Natural killer cell (primary cell): ENCODE data around the gene GRB2. TPM values are rescaled to one million over a fixed set of nuclear protein-coding genes. Genes with fewer than 3 reads are reported as not detected.
"Not testable (repeated sequence)": the region's sequence is repeated elsewhere in the genome, so short reads cannot be mapped to it uniquely, and the experiment has no call there.

Experiments used
- ATAC-seq, 3 donors: fragments of 150-1000 bp in 2 of 3; fragments of 200-7000 bp in 1 of 3; cut with Tn5 transposase; 1 replicate in 1 of 3; 2 replicates in 2 of 3; pipeline ENCODE4 v1.10.0; 2021; ENCODE audit warnings: mild to moderate bottlenecking in 2 of 3, moderate library complexity in 2 of 3
- DNase-seq, 2 donors: peaks; one replicate each; pipeline versions ENCODE4 v3.0.0 to v3.0.0-alpha.2; 2013 to 2021; ENCODE audit warnings: mixed read lengths in 1 of 2
- H3K27ac ChIP-seq: one replicate; pipeline ENCODE4 v1.5.1; 2013; ENCODE audit warnings: mild to moderate bottlenecking, low read length
- H3K27me3 ChIP-seq: one replicate; pipeline ENCODE4 v1.6.1; 2013; ENCODE audit warnings: low read length; ENCODE audit not compliant: control insufficient read depth, insufficient read depth
- H3K36me3 ChIP-seq: one replicate; pipeline ENCODE4 v1.6.1; 2013; ENCODE audit warnings: low read length; ENCODE audit not compliant: control insufficient read depth, insufficient read depth
- H3K4me1 ChIP-seq: one replicate; pipeline ENCODE4 v1.6.1; 2013; ENCODE audit warnings: low read length; ENCODE audit not compliant: control insufficient read depth, insufficient read depth
- H3K4me3 ChIP-seq: one replicate; pipeline ENCODE4 v1.5.1; 2013; ENCODE audit warnings: low read length
- H3K9me3 ChIP-seq: one replicate; pipeline ENCODE4 v1.6.1; 2013; ENCODE audit warnings: low read length; ENCODE audit not compliant: control insufficient read depth, insufficient read depth
- H3K27ac Mint-ChIP-seq, 2 donors: one replicate each; pipeline ENCODE4 v1.8.0; 2022; ENCODE audit warnings: mild to moderate bottlenecking in 2 of 2, mixed read lengths in 2 of 2, moderate library complexity in 1 of 2
- H3K27me3 Mint-ChIP-seq, 2 donors: one replicate each; pipeline ENCODE4 v1.8.0; 2022; ENCODE audit warnings: low read depth in 2 of 2, mixed read lengths in 2 of 2
- H3K36me3 Mint-ChIP-seq: one replicate; pipeline ENCODE4 v1.8.0; 2022; ENCODE audit warnings: mixed read lengths
- H3K4me1 Mint-ChIP-seq, 2 donors: one replicate each; pipeline ENCODE4 v1.8.0; 2022; ENCODE audit warnings: mixed read lengths in 2 of 2
- H3K4me3 Mint-ChIP-seq: one replicate; pipeline ENCODE4 v1.8.0; 2022; ENCODE audit warnings: mild to moderate bottlenecking, moderate library complexity, mixed read lengths
- H3K9me3 Mint-ChIP-seq, 2 donors: one replicate each; pipeline ENCODE4 v1.8.0; 2022; ENCODE audit warnings: mixed read lengths in 2 of 2
- CTCF ChIP-seq: fragments of 200-600 bp; IDR thresholded peaks from one replicate; pipeline ENCODE4 v1.8.0; 2022; ENCODE audit warnings: antibody characterized with exemption
- WGBS: methylation state at CpG from one replicate; pipeline ENCODE4 v1.1.7; 2013; ENCODE audit warnings: missing lambda C conversion rate; ENCODE audit not compliant: insufficient coverage; 5-methylcytosine and 5-hydroxymethylcytosine counted together
- intact Hi-C: fragments of 100-400 bp; cut with micrococcal nuclease; formaldehyde crosslinking; loops from one replicate; pipeline ENCODE4 v1.14.2; 2022
- total RNA-seq, 4 donors: library from RNA; stranded (reverse); fragments of 120-200 nt in 1 of 4; gene quantifications; one replicate each; pipeline versions ENCODE4 v1.2.3 to v1.2.4, GENCODE V29; 2013 to 2022

GRB2 gene
- total RNA-seq, 3 donors from 2014 or later (not counting 1 experiment from before 2014, with no cell fraction given): 115 to 142 (median 116) TPM

- no peak for TF ChIP-seq CTCF
- no peak for ATAC-seq
- Histone ChIP-seq H3K4me3 (no peak overlapping the region), H3K4me1 (peaks cover 13% of the 10 kb centered on the region), H3K9me3 (no peaks in the 10 kb centered on the region), H3K27me3 (no peaks in the 10 kb centered on the region), H3K36me3 (peaks cover 5% of the 10 kb centered on the region), H3K27ac (no peak overlapping the region)
- H3K4me1 Mint-ChIP-seq: peaks cover 15 to 19% of the 10 kb centered on the region in 2 donors
- no peak overlapping the region for H3K27ac Mint-ChIP-seq
- H3K9me3 Mint-ChIP-seq: no peaks in the 10 kb centered on the region
- 97% methylated on average over 9 of the region's 9 CpGs for WGBS
- intact Hi-C loops: loop anchor here (5.0 kb wide), 1 partner anchor 230 kb away; the partner anchor contains the start of genes CASKIN2 and TSEN54
- DNase-seq: no peak
- peak overlapping the region; percentile 4 for H3K4me3 Mint-ChIP-seq
- no peaks in the 10 kb centered on the region for H3K27me3 Mint-ChIP-seq
- H3K36me3 Mint-ChIP-seq: no peaks in the 10 kb centered on the region
Observed at GRCh38 chr17:75287221-75287620, 118.3 kb downstream of the GRB2 start.

GRCh38 chr17:75285123-75285522 lies 120.4 kb downstream of the GRB2 start:
- Mint-ChIP-seq H3K27me3 (no peaks in the 10 kb centered on the region), H3K4me3 (no peak overlapping the region), H3K27ac (no peak overlapping the region), H3K9me3 (no peaks in the 10 kb centered on the region), H3K4me1 (peaks cover 15 to 19% of the 10 kb centered on the region in 2 donors), H3K36me3 (no peaks in the 10 kb centered on the region)
- DNase-seq: no peak
- H3K4me3 ChIP-seq: no peak overlapping the region
- no peaks in the 10 kb centered on the region for H3K9me3 ChIP-seq
- H3K27me3 ChIP-seq: no peaks in the 10 kb centered on the region
- H3K36me3 ChIP-seq: peaks cover 11% of the 10 kb centered on the region
- no peak overlapping the region for H3K27ac ChIP-seq
- peaks cover 10% of the 10 kb centered on the region for H3K4me1 ChIP-seq
- intact Hi-C loops: loop anchor here (5.0 kb wide), 1 partner anchor 232 kb away; the partner anchor contains the start of genes CASKIN2 and TSEN54
- 83% methylated on average over 6 of the region's 6 CpGs for WGBS
- ATAC-seq: no peak
- TF ChIP-seq CTCF: no peak

- H3K27me3 Mint-ChIP-seq, H3K27me3 ChIP-seq, H3K9me3 Mint-ChIP-seq, H3K9me3 ChIP-seq, H3K27ac ChIP-seq, H3K4me1 ChIP-seq, DNase-seq, H3K4me1 Mint-ChIP-seq, ATAC-seq, H3K4me3 Mint-ChIP-seq, H3K4me3 ChIP-seq, intact Hi-C loops, H3K27ac Mint-ChIP-seq, H3K36me3 Mint-ChIP-seq: not testable (repeated sequence)
- H3K36me3 ChIP-seq: peaks cover 13% of the 10 kb centered on the region
- 96% methylated on average over 4 of the region's 4 CpGs for WGBS
Observed at GRCh38 chr17:75280189-75280588, 125.3 kb downstream of the GRB2 start.

DNA sequence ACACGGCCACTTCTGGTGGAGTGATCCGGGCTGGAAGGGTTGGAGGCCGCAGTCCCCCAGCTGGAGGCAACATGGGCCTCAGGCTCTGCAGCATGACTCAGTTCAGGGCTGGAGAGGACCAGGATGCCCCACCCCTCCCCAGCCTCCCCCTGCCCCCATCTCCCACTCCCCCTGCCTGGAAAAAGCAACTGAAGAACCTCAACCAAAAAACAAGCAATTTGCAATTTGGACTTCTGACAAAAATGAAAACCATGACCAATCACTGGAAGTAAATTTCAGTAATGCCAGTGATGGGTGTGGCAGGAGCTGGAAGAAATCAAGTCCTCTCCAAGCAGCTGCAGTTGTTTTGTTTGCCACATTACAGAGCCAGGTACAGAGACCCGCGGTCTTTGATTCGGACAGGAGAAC lies 127.8 kb downstream of the GRB2 start:
- H3K9me3 ChIP-seq: no peaks in the 10 kb centered on the region
- H3K27ac Mint-ChIP-seq: no peak overlapping the region
- DNase-seq (no peak), ATAC-seq (no peak)
- TF ChIP-seq CTCF: no peak
- H3K36me3 ChIP-seq: peaks cover 15% of the 10 kb centered on the region
- no peaks in the 10 kb centered on the region for H3K27me3 ChIP-seq
- H3K27ac ChIP-seq: no peak overlapping the region
- no peaks in the 10 kb centered on the region for H3K27me3 Mint-ChIP-seq
- intact Hi-C loops: no loop called here
- H3K9me3 Mint-ChIP-seq: no peaks in the 10 kb centered on the region
- H3K4me1 Mint-ChIP-seq: peaks cover 0 to 4% of the 10 kb centered on the region in 2 donors
- H3K4me1 ChIP-seq: peaks cover 5% of the 10 kb centered on the region
- 97% methylated on average over 6 of the region's 6 CpGs for WGBS
- no peak overlapping the region for H3K4me3 Mint-ChIP-seq
- no peaks in the 10 kb centered on the region for H3K36me3 Mint-ChIP-seq
- no peak overlapping the region for H3K4me3 ChIP-seq
